Stromal cell of bone marrow (primary cell): ENCODE results near the gene DACT1.

Source experiments
- DNase-seq: peaks from one replicate; pipeline ENCODE4 v3.0.0-alpha.2; 2012; ENCODE audit warnings: low read depth

Gene DACT1

DNA sequence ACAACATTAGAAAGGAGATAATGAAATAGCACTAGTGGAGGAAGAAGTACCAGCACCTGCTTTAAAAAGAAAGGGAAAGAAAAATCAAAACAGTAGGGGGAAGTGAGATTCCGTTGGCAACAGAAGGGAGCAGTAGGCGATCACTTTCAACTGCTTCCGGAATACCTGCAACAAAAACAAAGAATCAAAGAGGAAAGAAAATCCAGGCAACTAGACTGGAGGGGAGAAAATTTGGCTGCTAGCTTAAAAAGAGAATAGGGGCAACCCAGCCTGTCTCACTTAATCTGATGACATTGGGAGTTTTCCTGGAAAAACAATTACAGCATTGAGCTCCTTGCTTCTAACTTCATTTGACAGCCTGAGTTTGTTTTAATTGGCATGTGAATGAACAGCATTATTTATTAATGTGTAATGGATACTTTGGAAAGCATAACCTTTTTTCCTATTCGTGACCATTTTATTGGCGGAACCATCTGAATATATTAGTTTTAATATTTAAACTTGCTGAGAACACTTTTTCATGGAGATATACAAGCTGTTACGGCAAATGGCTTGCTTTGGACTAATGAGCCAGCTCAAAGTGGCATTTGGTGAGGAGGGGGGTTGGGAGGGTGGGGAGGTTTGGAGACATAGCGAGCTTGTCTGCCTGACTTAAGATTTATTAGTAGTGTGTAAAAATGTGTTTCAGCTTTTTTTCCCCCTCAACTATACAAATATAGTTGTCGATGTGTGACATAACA is 2.5 kb upstream of the DACT1 start:
- no peak for DNase-seq

DNA sequence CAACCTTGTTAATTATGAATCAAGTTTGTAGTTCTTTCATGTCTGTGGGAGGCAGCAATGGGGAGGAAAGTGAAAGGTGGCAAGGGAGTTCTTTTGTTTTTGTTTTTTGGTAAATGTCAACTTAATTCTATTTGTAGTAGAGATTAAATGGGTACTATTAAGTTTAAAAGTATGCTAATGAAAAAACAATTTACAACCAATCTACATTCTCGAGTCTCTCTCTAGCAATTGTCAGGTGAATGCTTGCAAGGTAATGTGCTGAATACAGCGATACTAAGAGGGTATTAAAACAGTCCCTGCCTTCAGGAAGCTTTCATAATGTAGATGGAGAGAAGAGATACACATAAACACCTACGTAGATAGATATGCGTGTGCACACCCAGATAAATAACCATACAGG is 1.6 kb upstream of the DACT1 start:
- DNase-seq, result no peak

DNA sequence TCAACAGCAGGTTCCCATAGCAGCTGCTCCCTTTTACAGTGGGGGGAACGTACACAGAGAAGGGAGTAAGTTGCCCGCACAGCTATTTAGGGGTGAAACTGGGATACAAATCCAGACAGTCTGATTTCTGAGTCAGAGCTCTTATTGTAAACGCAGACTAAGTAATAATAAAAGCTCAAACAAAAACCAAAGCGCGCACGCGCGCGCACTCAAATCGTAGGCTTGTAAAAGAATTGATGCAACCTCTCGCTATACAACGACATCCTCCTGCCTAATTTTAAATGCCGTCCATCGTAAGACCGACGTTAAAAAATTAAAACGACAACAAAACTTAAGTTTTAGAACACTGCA is 747 bp upstream of the DACT1 start:
- peak; percentile 70 for DNase-seq

DNA sequence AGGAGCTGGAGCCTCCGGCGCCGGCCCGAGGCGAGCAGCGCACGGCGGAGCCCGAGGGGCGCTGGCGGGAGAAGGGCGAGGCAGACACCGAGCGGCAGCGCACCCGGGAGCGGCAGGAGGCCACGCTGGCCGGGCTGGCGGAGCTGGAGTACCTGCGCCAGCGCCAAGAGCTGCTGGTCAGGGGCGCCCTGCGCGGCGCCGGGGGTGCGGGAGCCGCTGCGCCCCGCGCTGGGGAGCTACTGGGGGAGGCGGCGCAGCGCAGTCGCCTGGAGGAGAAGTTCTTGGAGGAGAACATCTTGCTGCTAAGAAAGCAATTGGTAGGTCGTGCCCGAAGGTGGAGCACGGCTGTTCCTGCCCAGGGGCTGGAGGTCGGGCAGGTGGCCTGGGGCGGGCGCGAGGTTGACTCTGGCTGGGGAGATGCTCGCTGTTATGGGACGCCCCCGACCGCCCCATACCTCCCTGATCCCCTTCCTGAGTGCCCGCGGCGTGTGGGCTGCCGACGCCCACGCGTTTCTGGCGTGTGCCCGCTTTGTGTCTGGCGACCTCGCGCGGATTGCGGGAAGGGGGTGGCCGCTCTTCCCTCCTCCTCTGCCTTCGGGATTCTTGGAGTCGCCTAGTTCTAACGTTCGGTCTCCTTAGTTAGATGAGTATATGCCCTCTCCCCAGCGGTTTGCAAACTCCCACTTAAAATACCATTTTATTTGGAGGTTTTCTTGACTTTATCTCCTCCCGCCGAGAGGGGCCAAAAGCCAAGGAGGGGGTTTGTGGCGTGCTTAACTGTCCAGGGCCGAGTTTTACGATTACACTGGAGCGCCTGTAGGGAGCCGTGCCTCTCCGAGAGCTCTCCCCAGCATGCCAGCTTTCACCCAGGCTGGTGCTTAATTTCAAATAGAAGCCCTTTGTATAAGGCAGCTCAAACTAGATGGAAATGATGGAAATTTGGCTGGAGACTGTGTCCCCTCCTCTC is 752 bp downstream of the DACT1 start:
- DNase-seq, result no peak

DNA sequence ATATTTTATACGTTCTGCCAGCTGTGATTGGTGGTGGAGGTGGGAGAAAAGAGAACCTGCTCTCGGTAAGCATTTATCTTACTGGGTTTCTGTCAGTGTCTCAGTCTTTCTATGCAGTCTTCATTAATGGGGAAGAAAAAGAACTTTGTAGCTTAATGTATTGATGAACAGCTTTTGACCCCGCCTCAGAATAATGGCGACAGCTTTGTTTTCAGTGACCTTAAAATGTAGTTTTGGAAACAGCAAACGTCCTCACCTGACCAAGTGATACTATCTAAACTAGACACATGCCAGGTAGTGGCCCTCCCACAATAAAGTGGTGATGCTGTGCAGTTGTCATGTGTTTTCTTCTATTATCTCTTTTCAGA is 1.4 kb downstream of the DACT1 start:
- no peak for DNase-seq

DNA sequence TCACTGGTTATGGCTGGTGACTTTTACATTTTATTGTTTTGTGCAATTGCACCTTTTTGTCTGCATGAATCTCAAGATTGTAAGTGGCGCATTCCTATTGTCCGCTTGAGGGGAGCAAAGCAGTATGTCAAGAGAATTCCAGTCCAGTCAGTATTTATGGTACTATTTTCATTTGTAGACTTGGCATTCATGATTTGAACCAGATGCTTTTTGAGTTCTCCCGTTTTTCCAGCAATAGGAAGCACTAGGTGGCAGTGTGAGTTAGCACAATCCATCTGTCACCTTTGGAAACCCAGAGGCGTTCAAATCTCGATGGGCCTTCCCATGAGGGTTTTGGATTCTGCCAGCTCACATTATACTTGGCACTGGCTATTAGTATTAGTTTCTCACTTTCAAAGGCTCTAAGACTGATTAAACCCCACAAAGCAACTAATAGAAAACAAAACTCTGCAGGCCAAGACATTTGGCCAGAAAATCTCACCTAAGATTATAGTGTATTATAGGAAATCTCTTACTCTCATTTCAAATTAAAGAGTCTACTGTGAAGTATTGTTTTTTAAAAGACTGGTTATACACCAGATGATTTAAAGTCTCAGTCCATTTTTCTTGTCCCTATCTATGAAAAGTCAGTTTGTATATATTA is 2.2 kb downstream of the DACT1 start:
- DNase-seq, result peak; percentile 86

DNA sequence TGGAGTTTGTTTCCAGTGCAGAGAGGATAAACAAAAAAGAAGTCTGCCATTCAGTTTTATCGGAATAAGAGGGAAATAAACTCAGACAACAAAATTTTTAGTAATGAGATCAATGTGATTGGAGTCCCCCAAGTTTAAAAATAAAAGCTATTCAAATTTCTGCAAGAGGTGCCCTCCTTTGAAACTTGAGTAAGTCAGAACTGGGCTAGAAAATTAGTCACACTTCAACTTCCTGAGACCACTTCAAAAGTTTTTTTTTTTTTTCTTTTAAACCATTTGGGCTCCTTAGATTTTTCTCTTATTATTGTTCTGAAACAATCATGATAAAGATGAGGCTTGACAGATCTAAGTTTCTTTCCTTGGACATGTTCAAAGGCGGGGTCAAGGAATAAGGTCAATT is 3.2 kb downstream of the DACT1 start:
- no peak for DNase-seq

DNA sequence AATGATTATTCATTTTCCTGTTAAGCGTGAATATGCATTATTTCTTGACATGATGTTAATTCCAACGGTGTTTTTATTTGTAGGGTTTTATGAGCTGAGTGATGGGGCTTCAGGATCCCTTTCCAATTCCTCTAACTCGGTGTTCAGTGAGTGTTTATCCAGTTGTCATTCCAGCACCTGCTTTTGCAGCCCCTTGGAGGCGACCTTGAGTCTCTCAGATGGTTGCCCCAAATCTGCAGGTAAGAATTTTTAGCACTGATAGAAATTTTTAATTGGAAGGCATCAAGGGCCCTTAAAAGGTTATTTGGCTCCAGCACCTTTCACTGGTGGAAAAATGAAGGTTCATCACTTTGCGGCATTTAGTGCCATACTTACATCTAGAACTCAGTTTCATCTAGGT is 3.7 kb downstream of the DACT1 start:
- no peak for DNase-seq

DNA sequence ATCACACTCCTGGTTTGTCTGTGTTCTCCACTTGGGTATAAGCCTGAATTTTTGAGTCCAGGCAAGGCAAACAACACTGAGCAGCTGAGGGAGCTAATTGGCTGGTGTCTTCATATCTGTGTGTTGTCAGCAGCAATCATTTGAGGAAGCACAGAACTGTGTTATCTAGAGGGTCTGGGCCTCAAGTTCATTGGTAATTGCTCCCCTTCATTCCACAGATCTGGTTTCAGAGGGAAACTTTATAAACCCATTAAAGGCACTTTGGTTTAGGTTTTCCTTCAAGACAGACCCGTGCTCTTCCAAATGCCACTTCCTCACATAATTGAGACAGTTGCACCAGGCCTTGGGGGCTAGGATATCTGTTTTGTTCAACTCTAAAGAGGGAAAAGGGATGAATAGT is 5.6 kb downstream of the DACT1 start:
- no peak for DNase-seq

DNA sequence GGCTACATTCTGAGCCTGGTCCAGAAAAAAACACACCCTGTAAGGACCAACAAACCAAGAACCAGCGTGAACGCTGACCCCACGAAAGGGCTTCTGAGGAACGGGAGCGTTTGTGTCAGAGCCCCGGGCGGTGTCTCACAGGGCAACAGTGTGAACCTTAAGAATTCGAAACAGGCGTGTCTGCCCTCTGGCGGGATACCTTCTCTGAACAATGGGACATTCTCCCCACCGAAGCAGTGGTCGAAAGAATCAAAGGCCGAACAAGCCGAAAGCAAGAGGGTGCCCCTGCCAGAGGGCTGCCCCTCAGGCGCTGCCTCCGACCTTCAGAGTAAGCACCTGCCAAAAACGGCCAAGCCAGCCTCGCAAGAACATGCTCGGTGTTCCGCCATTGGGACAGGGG is 7.9 kb downstream of the DACT1 start:
- no peak for DNase-seq

DNA sequence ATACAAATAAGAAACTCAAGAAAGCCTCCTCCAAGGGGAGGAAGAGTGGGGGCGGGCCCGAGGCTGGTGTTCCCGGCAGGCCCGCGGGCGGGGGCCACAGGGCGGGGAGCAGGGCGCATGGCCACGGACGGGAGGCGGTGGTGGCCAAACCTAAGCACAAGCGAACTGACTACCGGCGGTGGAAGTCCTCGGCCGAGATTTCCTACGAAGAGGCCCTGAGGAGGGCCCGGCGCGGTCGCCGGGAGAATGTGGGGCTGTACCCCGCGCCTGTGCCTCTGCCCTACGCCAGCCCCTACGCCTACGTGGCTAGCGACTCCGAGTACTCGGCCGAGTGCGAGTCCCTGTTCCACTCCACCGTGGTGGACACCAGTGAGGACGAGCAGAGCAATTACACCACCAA is 8.7 kb downstream of the DACT1 start:
- DNase-seq, result no peak

DNA sequence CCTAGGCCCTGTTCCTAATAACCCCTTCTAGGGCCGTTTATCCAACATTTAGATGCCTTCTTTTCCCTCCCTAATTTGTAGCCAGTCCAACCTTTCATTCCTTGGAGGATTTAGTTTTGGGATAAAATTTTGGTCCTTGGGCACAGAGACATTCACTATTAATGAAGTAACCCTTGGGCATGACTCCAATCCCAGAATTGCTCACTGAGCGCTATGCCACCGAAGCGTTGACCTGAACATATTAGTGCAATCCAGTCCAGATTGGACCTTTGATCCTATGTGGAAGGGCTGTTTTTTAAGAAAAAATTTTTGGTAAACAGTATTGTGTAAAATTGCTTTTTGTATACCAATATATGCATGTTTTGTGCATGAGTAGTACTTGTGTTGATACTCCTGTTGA is 10.0 kb downstream of the DACT1 start:
- DNase-seq, result no peak

DNA sequence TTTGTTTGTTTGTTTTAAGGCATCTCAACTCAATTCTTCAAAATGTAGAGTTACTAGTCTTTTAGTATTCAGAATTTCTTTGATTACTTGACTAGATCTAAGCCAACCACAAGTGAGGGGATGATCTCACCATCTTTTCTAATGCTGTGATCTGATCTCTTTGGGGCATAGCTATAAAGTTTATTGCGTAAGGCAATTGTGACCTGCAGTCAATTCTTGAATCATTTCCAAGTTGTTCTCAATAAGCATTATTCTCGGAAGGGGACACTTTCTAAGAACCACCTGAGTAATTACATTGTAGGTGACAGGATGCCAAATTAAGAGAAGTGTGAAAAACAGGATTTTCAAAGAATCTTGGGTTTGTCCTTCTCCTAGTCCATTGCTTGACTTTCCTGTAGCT is 13.1 kb downstream of the DACT1 start:
- no peak for DNase-seq

DNA sequence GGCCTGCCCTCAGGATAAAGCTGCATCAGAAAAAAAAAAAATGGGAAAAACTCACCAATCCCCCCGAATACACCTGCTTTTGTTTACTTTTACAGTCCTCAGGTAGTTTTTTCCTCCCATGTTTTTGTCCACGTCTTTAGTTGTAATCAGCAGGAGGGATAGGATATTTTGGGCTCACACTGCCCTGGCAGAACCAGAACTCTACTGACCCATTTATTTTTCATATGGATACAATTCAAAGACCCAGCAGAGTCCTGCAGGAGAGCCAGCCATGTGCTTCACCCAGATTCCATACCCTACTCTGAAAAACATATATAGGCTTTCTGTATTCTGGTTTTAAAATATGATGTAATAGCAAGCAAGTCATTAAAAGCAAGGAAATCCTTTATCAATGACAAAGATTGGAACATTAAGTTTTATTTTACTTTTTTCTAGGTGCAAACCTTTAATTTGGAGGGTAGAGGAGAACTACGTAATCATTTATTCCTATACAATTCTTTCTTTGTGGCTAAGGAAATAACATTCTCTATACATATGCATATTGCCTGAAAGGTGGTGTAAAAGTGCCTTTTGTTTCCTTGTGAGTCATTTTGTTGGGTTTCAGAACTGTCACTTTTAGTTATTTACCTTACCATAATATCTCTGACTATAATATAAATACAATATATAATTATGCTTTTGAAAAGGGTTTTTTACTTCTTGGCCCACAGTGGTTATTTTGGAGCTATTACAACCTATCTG is 19.1 kb downstream of the DACT1 start:
- DNase-seq, result no peak

DNA sequence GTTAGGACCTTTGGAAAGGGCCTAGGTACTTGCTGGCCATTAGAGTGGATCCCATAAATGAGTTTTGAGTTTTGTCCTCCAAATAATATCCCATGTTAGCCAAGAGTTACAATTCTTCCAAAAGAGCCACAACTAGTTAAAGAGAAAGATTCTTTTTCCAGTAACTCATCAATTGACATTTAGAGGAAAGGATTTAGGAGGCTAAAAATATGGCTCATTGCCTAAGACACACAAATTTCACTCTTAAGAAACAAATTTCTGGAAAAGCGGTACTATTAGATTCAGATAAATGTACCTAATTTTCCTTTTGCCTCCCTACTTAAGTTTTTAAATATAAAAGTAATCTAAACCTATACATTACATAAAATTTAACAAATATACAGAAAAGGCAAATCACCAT is 21.3 kb downstream of the DACT1 start:
- no peak for DNase-seq

DNA sequence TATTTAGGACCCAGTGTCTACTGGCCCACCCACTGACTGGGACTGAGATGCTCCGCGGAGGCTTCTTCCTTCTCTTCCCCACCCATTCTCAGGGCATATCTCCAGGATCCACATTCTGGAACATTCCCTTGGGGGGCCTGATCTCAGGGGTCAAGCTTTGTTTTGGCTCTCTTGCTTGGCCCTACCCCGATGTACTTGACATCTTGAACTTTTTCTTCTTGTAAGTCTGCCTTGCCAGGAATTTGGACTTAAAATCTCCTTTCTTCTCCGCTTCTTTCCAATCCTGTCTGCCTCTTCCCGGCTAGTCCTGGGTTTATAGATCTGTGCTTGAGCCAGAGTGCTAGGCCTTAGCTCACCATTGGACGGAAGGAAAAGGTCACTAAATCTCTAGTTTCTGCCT is 22.1 kb downstream of the DACT1 start:
- no peak for DNase-seq

DNA sequence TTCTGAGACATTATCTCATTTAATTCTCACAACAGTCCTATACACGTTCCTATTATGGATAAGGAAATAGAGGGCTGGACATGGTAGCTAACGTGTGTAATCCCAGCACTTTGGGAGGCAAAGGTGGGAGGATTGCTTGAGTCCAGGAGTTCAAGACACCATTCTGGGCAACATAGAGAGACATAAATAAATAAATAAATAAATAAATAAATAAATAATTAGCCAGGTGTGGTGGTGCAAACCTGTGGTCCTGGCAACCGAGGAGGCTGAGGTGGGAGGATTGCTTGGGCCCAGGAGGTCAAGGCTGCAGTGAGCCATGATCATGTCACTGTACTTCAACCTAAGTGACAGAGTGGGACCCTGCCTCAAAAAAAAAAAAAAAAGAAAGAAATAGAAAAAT is 22.6 kb downstream of the DACT1 start:
- DNase-seq, result no peak

DNA sequence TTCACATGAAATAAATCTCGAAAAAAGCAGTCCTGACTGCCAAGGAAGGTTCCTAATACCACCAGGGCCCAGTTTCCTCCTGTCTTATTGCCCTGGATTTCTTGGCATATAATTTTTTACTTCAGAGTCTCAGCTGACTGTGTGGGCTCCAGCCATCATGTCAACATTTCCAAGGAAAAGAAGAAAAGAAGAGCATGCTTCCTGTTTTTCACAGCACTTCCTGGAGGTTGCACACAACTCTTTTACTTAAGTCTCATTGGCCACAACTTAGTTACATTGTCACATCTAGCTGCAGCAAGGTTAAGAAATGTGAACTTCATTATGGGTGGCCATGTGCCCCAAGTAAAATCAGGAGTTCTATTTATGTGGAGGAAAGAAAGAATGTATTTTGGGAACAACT is 24.3 kb downstream of the DACT1 start:
- DNase-seq, result no peak

DNA sequence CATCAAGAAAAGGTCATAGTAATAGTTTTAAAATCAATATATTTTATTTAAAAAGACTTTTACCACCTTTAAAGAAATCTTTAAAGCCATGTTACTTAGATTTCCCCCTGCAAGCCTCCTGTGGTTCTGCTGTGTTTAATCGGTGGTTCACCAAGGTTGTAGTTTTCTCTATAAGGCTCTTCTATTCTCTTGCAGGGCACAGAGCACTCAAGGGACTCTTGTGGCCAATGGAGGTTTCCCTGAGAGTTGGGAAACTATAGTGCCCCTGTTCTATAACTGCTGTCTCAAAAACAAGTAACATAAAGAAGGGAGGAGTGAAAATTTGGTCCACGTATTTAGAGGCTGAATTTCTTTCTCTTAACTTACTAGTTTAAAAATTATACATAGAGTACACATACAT is 25.0 kb downstream of the DACT1 start:
- no peak for DNase-seq

DNA sequence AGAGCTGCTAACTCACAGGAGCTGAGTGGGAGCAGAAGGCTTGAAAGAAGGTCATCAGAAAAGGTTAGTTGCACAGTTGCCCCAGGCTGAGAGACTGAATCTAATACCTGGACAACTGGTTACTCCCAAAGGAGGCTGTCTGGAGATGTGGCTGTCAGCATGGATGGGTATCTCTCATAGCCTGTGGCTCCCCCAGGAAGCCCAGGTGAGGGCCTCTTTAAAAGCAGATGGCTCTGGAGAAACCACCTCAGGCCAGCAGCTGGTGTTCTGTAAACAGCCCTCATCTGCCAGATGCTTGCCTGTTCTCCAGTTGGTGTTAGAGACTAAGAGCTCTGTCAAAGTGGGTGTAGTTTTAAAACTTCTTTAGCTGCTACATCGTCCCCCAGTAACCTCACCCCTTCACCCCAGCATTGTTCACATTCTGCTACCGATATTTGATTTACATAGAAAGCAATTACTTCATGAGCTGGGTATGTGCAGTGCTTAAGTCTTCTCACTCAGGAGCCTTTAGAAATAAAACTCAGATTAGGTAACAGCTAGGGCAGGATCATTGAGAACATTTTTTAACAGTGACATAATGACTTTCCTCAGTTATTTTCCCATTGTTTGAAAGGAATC is 25.8 kb downstream of the DACT1 start:
- DNase-seq, result no peak

DNA sequence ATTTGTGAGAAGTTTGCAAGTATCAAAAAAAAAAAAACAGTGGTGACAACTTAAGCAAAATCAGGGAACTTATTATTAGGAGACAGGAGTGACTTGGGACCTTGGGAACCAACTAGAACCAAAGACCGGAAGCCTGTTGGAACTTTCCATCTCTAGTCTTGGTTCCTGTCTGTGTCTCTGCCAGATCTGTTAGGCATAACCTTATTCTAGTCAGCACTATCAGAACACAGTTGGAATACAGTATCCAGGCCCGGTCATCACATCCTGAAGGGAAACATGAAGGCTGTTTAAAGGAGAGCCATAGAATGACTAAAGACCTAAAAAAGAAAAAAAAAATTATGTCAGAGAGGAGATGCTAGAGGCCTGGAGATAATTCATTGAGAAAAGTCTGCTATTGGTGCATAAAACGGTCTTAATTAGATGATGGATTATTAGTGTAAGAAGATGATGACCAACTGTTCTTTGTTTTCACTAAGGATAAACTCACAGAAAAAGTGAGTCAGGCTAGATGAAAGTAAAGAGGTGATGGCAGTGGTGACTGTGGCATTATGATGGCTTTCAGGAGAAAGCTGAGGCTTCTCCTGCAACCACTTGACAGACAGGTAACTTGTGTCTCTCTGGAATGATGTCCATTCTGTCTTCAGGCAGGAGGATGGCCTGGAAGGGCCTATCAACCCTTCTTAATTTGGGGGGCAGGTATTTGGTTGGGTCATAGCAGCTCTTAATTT is 28.2 kb downstream of the DACT1 start:
- DNase-seq, result no peak
